K562 (cell line): ENCODE results near the gene KLHDC10. TPM values are rescaled to one million over a fixed set of nuclear protein-coding genes. Genes with fewer than 3 reads are reported as not detected.

ENCODE experiments used
- ATF3 ChIP-seq, 2 experiments: fragments of 450-650 bp in 1 of 2; sonication (generic) in 1 of 2; formaldehyde crosslinking in 1 of 2; IDR thresholded peaks in 1 of 2; conservative IDR thresholded peaks in 1 of 2; 2 replicates each; pipeline versions ENCODE4 v1.6.1 to v1.8.1; 2016 to 2023; ENCODE audit warnings: mild to moderate bottlenecking in 2 of 2, moderate library complexity in 2 of 2, inconsistent platforms in 1 of 2, missing genetic modification reagents in 1 of 2
- BDP1 ChIP-seq: IDR thresholded peaks from 3 replicates; pipeline ENCODE4 v1.6.1; 2011; ENCODE audit not compliant: insufficient read length, insufficient read depth
- BHLHE40 ChIP-seq: IDR thresholded peaks from 2 replicates; pipeline ENCODE4 v1.6.1; 2011; ENCODE audit warnings: low read length, improper control_type of control experiment
- BRD9 ChIP-seq: fragments of 450-650 bp; IDR thresholded peaks from 2 replicates; pipeline ENCODE4 v1.6.1; 2018; ENCODE audit warnings: low read depth; ENCODE audit not compliant: partially characterized antibody
- CAMTA2 ChIP-seq: fragments of 250-450 bp; sonication (Bioruptor Pico); conservative IDR thresholded peaks from 2 replicates; pipeline ENCODE4 v1.5.1; 2022
- ETV1 ChIP-seq: fragments of 450-650 bp; conservative IDR thresholded peaks from 2 replicates; pipeline ENCODE4 v1.6.1; 2016; ENCODE audit warnings: missing genetic modification characterization, control low read depth, low read depth, missing compliant biosample characterization
- FOSL1 ChIP-seq: fragments of 200-800 bp; sonication (Bioruptor generic); conservative IDR thresholded peaks from 2 replicates; pipeline ENCODE4 v1.6.1; 2016; ENCODE audit warnings: missing genetic modification characterization, missing compliant biosample characterization
- GABPB1 ChIP-seq: sonication (generic); formaldehyde crosslinking; IDR thresholded peaks from 2 replicates; pipeline ENCODE4 v1.8.0; 2022; ENCODE audit warnings: mild to moderate bottlenecking, missing genetic modification reagents
- GATA2 ChIP-seq: sonication (generic); formaldehyde crosslinking; IDR thresholded peaks from 2 replicates; pipeline ENCODE4 v1.4.0; 2020; ENCODE audit warnings: mild to moderate bottlenecking, missing genetic modification reagents
- HLTF ChIP-seq: fragments of 450-650 bp; IDR thresholded peaks from 2 replicates; pipeline ENCODE4 v1.6.1; 2016
- HNRNPK ChIP-seq: fragments of 200-400 bp; formaldehyde crosslinking; IDR thresholded peaks from one replicate; pipeline ENCODE4 v1.6.1; 2018; ENCODE audit warnings: mild to moderate bottlenecking, low read depth, low read length; ENCODE audit not compliant: poor library complexity, severe bottlenecking
- KDM4B ChIP-seq, 2 experiments: fragments of 450-650 bp in 1 of 2; sonication (generic) in 1 of 2; IDR thresholded peaks; 2 replicates each; pipeline ENCODE4 v1.6.1; 2016 to 2017; ENCODE audit warnings: borderline replicate concordance in 2 of 2, antibody characterized with exemption in 1 of 2, low read depth in 1 of 2, mild to moderate bottlenecking in 1 of 2
- MCM2 ChIP-seq: fragments of 450-650 bp; IDR thresholded peaks from 2 replicates; pipeline ENCODE4 v1.6.1; 2017; ENCODE audit warnings: low read depth, mild to moderate bottlenecking
- NFE2L1 ChIP-seq: fragments of 450-650 bp; IDR thresholded peaks from 2 replicates; pipeline ENCODE4 v1.6.1; 2016; ENCODE audit warnings: missing genetic modification characterization, low read depth, mild to moderate bottlenecking, missing compliant biosample characterization, moderate library complexity, borderline replicate concordance
- NR0B1 ChIP-seq: fragments of 450-650 bp; IDR thresholded peaks from one replicate; pipeline ENCODE4 v1.6.1; 2018; ENCODE audit warnings: mild to moderate bottlenecking, moderate library complexity; ENCODE audit not compliant: partially characterized antibody
- RAD21 ChIP-seq, 2 experiments: fragments of 250-450 bp in 1 of 2; fragments of 450-650 bp in 1 of 2; sonication (Bioruptor Pico) in 1 of 2; formaldehyde crosslinking in 1 of 2; IDR thresholded peaks in 1 of 2; conservative IDR thresholded peaks in 1 of 2; 2 replicates each; pipeline versions ENCODE4 v1.4.0 to v1.8.0; 2020 to 2022; ENCODE audit warnings: mild to moderate bottlenecking in 2 of 2, moderate library complexity in 1 of 2
- RBM14 ChIP-seq: fragments of 200-400 bp; formaldehyde crosslinking; IDR thresholded peaks from 2 replicates; pipeline ENCODE4 v1.6.1; 2018; ENCODE audit warnings: low read depth, mild to moderate bottlenecking, low read length, moderate library complexity, borderline replicate concordance; ENCODE audit not compliant: insufficient read depth
- SMAD3 ChIP-seq: fragments of 450-650 bp; formaldehyde crosslinking; conservative IDR thresholded peaks from 2 replicates; pipeline ENCODE4 v1.4.0; 2020; ENCODE audit warnings: mild to moderate bottlenecking
- SREBF2 ChIP-seq: sonication (generic); formaldehyde crosslinking; IDR thresholded peaks from 2 replicates; pipeline ENCODE4 v1.4.0; 2020; ENCODE audit warnings: mild to moderate bottlenecking, missing genetic modification reagents
- TAF7 ChIP-seq: fragments of 450-650 bp; IDR thresholded peaks from 2 replicates; pipeline ENCODE4 v1.6.1; 2016; ENCODE audit warnings: missing genetic modification characterization, missing compliant biosample characterization
- TAF9B ChIP-seq: fragments of 450-650 bp; IDR thresholded peaks from 2 replicates; pipeline ENCODE4 v1.6.1; 2018; ENCODE audit warnings: mild to moderate bottlenecking; ENCODE audit not compliant: partially characterized antibody
- ZBTB17 ChIP-seq: fragments of 450-650 bp; formaldehyde crosslinking; IDR thresholded peaks from 2 replicates; pipeline ENCODE4 v1.4.0; 2020; ENCODE audit warnings: mild to moderate bottlenecking
- ZBTB7A ChIP-seq: IDR thresholded peaks from 2 replicates; pipeline ENCODE4 v1.6.1; 2011; ENCODE audit warnings: low read depth, mild to moderate bottlenecking, low read length, moderate library complexity, borderline replicate concordance; ENCODE audit not compliant: control insufficient read depth
- ZBTB8A ChIP-seq: fragments of 450-650 bp; IDR thresholded peaks from 2 replicates; pipeline ENCODE4 v1.6.1; 2018; ENCODE audit warnings: mild to moderate bottlenecking, moderate library complexity; ENCODE audit not compliant: partially characterized antibody
- ZNF316 ChIP-seq: fragments of 450-650 bp; IDR thresholded peaks from 2 replicates; pipeline ENCODE4 v1.6.1; 2016
- ZNF586 ChIP-seq: fragments of 450-650 bp; formaldehyde crosslinking; conservative IDR thresholded peaks from 2 replicates; pipeline ENCODE4 v1.4.0; 2020; ENCODE audit warnings: mild to moderate bottlenecking, moderate library complexity
- ZNF76 ChIP-seq: fragments of 250-450 bp; sonication (Bioruptor Pico); IDR thresholded peaks from 2 replicates; pipeline ENCODE4 v1.4.0; 2020; ENCODE audit warnings: mild to moderate bottlenecking, moderate library complexity, borderline replicate concordance
- ZSCAN32 ChIP-seq: fragments of 450-650 bp; formaldehyde crosslinking; IDR thresholded peaks from 2 replicates; pipeline ENCODE4 v1.4.0; 2020; ENCODE audit warnings: mild to moderate bottlenecking, moderate library complexity
- polyA plus RNA-seq, 8 experiments: library from polyadenylated mRNA; depleted of rRNA in 4 of 8; stranded (reverse) in 5 of 8; unstranded in 3 of 8; fragments of >200 nt; fragmentation: Nextera tagmentation in 2 of 8; fragmentation: Illumina TruSeq in 1 of 8; extraction: Ambion mirVana in 2 of 8; extraction: Trizol in 1 of 8; gene quantifications; 2 replicates each; pipeline versions ENCODE4 v1.2.1 to v1.2.3, GENCODE V29; 2011 to 2014; ENCODE audit warnings: inconsistent platforms in 1 of 8, missing spikeins in 1 of 8
- total RNA-seq, 7 experiments: library from RNA; depleted of rRNA in 6 of 7; stranded (reverse); fragments of >200 nt in 6 of 7; fragmentation: Illumina TruSeq in 2 of 7; extraction: Trizol in 2 of 7; gene quantifications; 2 replicates each; pipeline versions ENCODE4 v1.2.1 to v1.2.3, GENCODE V29; 2011 to 2021; ENCODE audit warnings: low replicate concordance in 1 of 7

KLHDC10 gene
- total and polyA plus RNA-seq, 9 of the 15 experiments (the other 6 are each of a cell fraction or from before 2014, with no cell fraction given) = 9.8 to 80.5 (median 31.4) TPM

GRCh38 chr7:130144312-130145171, 74.2 kb downstream of the KLHDC10 start (continued):
- no peak for TF ChIP-seq HLTF
- TF ChIP-seq RBM14 = no peak
- TF ChIP-seq CAMTA2 = no peak
- no peak for TF ChIP-seq ZBTB8A
- TF ChIP-seq NR0B1 = no peak
- no peak for TF ChIP-seq NFE2L1
- TF ChIP-seq GABPB1 (CRISPR knock-in tag) = no peak
- TF ChIP-seq HNRNPK = no peak
- no peak for TF ChIP-seq ZNF316
- TF ChIP-seq ETV1 (tag) = 0 out of 2 replicates have a peak, but pooled peaks have one; percentile 21
- no peak for TF ChIP-seq ZBTB17 (CRISPR knock-in tag)
- TF ChIP-seq RAD21 (CRISPR knock-in tag; conservative IDR thresholded peaks at IDR 0.05 in 1 of 2, IDR thresholded peaks at IDR 0.05 in 1 of 2) = no peak
- TF ChIP-seq BRD9 = no peak
- TF ChIP-seq FOSL1 (tag) = no peak
- TF ChIP-seq BDP1 = no peak
- TF ChIP-seq TAF7 (tag) = no peak
- TF ChIP-seq ZBTB7A = peak; percentile 63; the same call in 1 of the 2 replicates
- no peak for TF ChIP-seq SREBF2 (CRISPR knock-in tag)
- no peak for TF ChIP-seq ATF3 (IDR thresholded peaks at IDR 0.05)
- no peak for TF ChIP-seq ATF3 (CRISPR knock-in tag; conservative IDR thresholded peaks at IDR 0.05)
- no peak for TF ChIP-seq TAF9B
- no peak for TF ChIP-seq GATA2 (CRISPR knock-in tag)
- no peak for TF ChIP-seq MCM2
- no peak for TF ChIP-seq ZSCAN32 (CRISPR knock-in tag)
- no peak for TF ChIP-seq BHLHE40
- TF ChIP-seq ZNF76 (CRISPR knock-in tag) = no peak
- no peak for TF ChIP-seq KDM4B (IDR thresholded peaks at IDR 0.05; ENCODE audit: borderline replicate concordance in 2 of 2, low read depth in 1 of 2)
- TF ChIP-seq ZNF586 (CRISPR knock-in tag) = no peak
- no peak for TF ChIP-seq SMAD3 (CRISPR knock-in tag)
